Ectodermal cell (in vitro differentiated cells): ENCODE data around the gene TMEM182.

ENCODE experiments used
- H3K27ac ChIP-seq: 2 replicates; pipeline ENCODE4 v1.7.0; 2013; ENCODE audit warnings: mild to moderate bottlenecking, low read depth, low read length; ENCODE audit not compliant: insufficient read depth, poor library complexity, severe bottlenecking
- H3K27me3 ChIP-seq: 2 replicates; pipeline ENCODE4 v1.7.0; 2013; ENCODE audit warnings: mild to moderate bottlenecking, low read length; ENCODE audit not compliant: insufficient read depth, control insufficient read depth, poor library complexity, severe bottlenecking
- H3K36me3 ChIP-seq: one replicate; pipeline ENCODE4 v1.7.0; 2013; ENCODE audit warnings: low read length; ENCODE audit not compliant: control insufficient read depth, insufficient read depth
- H3K4me1 ChIP-seq: one replicate; pipeline ENCODE4 v1.7.0; 2013; ENCODE audit warnings: low read length; ENCODE audit not compliant: control insufficient read depth, insufficient read depth
- H3K4me3 ChIP-seq: 2 replicates; pipeline ENCODE4 v1.7.0; 2013; ENCODE audit warnings: low read depth, low read length, control low read depth; ENCODE audit not compliant: insufficient read depth
- H3K9me3 ChIP-seq: 2 replicates; pipeline ENCODE4 v1.7.0; 2013; ENCODE audit warnings: mild to moderate bottlenecking, low read length, moderate library complexity; ENCODE audit not compliant: control insufficient read depth
- WGBS, 2 experiments: methylation state at CpG; one replicate each; pipeline ENCODE4 v1.1.7; 2013; ENCODE audit warnings: missing lambda C conversion rate in 2 of 2; 5-methylcytosine and 5-hydroxymethylcytosine counted together

Gene TMEM182

DNA sequence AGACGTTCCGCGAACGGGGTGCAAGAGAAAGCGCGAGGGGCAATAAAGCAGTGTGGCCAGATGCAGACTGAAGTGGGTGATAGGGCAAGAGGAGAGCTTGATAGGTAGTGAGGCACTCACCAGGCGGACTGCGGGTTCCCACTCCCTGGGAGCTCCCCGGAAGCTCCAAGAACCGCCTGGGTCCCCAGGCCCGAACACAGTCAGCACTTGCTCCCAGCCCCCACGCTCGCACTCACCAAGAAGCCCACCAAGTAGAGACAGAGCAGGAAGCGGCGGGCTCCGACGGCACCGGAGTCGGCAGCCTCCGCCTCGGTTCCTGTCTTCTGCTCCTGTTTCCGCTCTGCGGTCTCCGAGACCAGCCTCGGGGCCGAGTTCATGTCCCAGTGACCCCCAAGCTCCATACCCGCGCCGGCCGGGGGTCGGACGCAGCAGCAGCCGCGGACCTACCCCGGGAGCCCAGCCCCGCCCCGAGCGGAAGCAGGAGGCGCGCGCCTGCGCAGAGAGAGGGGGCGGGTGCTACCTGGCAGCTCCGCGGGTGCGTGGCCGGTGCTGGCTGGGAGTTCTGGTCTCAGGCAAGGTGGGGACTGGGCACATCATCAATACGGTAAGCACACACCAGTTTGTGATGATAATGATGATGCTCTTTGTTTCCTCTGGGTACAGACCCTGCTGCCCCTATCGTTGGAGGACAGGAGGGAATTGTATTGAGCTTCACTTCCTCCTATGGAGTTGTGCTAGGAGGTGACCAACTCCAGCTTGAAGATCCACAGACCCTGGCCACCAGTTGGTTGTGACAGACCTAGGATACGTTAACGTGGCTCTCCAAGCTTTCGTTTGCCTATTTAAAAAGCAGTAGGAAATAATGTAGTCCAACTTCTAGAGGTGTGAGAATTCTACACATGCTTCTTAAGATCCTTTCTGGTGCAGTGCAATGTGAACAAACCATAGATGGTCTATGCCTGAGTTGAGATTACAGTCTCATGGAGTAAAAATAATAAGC is 25.1 kb upstream of the TMEM182 start:
- H3K4me1 ChIP-seq: peaks cover 6% of the 10 kb centered on the region
- no peak overlapping the region for H3K27ac ChIP-seq
- H3K36me3 ChIP-seq: peaks cover under 1% of the 10 kb centered on the region
- H3K27me3 ChIP-seq: no peaks in the 10 kb centered on the region
- no peaks in the 10 kb centered on the region for H3K9me3 ChIP-seq
- peak overlapping the region; percentile 75 for H3K4me3 ChIP-seq
- whole genome bisulfite sequencing, 2 experiments: 1% methylated on average over 52 of the region's 52 CpGs

DNA sequence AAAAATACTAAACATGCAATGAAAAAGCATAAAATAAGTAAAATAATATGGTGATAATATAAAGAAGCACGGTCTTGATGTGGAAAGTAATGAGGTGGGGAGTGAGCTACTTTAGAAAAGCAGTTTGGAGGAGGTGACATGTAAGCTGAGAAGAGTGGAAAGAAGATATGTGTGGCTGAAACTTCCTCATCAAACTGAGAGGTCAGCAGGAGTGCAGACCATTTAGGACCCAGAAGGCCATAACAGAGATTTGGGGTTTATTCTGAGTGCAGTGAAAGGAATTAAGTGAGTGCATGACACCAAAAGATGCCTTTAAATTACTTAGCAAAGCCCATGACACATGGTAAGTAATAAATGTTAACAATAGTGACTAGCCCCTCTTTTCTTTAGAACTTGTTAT is 24.4 kb upstream of the TMEM182 start:
- H3K4me1 ChIP-seq: peaks cover 6% of the 10 kb centered on the region
- H3K27ac ChIP-seq: no peak overlapping the region
- no peaks in the 10 kb centered on the region for H3K27me3 ChIP-seq
- no peaks in the 10 kb centered on the region for H3K36me3 ChIP-seq
- peak overlapping the region; percentile 75 for H3K4me3 ChIP-seq
- WGBS, 2 experiments: 93 to 96% methylated on average over 1 of the region's 1 CpG
- no peaks in the 10 kb centered on the region for H3K9me3 ChIP-seq

DNA sequence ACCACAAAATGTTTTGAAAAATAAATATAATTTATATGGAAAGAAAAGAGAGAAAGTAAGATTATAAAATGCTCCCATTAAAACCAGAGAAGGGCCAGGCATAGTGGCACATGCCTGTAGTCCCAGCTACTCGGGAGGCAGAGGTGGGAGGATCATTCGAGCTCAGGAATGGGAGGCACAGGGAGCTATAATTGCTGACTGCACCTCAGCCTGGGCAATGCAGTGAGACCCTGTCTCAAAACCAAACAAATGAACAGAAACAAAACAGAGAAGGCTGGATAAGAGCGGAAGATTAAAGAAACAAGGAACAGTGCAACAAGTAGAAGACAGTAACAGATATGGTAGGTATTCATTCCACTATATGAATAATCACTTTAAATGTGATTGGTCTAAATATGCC is 18.6 kb upstream of the TMEM182 start:
- Histone ChIP-seq H3K4me1 (no peaks in the 10 kb centered on the region), H3K4me3 (no peak overlapping the region), H3K36me3 (no peaks in the 10 kb centered on the region), H3K27me3 (no peaks in the 10 kb centered on the region), H3K9me3 (no peaks in the 10 kb centered on the region), H3K27ac (no peak overlapping the region)
- 96% methylated on average over 3 of the region's 3 CpGs for WGBS, 2 experiments

DNA sequence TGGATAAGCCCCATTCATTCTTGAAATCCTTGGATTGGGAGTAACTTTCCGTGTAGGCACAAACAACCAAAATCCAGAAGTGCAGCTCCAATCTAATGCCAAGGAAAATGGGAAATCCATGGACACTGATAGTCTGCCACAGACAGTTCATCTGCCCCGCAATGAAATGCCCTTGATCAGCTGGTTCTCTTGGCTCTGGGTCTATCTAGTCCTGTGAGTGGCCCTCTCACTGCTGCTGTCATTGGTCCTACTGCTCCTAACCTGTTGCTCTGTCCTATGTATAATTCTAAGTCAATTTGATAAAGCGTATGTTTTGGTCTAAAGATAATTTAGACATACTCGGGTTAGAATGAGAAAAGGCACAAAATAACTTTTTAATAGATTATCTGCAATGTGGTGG is 13.7 kb upstream of the TMEM182 start:
- whole genome bisulfite sequencing, 2 experiments: 96 to 97% methylated on average over 4 of the region's 4 CpGs
- H3K27me3 ChIP-seq: no peaks in the 10 kb centered on the region
- no peak overlapping the region for H3K27ac ChIP-seq

DNA sequence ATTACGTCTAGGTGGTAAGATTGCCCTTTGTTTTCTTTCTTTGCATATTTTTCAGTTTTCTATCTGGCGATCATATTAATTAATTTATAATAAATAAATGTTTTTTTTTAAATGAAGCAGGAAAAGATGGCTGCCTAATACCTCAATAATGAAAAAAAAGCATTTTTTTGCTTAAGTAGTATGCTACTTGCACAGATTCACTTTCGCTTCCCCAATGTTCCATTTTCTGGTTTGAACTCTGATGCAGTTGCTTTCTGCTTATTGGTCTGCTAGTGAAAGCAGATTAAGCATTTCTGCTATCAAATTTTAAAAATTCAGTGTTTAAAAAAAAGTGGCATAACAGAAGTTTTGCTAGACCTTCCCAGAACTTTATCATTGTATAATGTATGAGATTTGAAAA is 11.9 kb upstream of the TMEM182 start:
- H3K9me3 ChIP-seq: no peaks in the 10 kb centered on the region
- H3K4me3 ChIP-seq: no peak overlapping the region
- no peaks in the 10 kb centered on the region for H3K4me1 ChIP-seq
- H3K36me3 ChIP-seq: no peaks in the 10 kb centered on the region
- no peaks in the 10 kb centered on the region for H3K27me3 ChIP-seq
- 93 to 100% methylated on average over 1 to 2 of the region's 3 CpGs for WGBS, 2 experiments
- no peak overlapping the region for H3K27ac ChIP-seq

More for the DNA sequence above, 13.7 kb upstream of the TMEM182 start:
- H3K36me3 ChIP-seq: no peaks in the 10 kb centered on the region
- H3K4me1 ChIP-seq: no peaks in the 10 kb centered on the region
- H3K4me3 ChIP-seq: no peak overlapping the region
- no peaks in the 10 kb centered on the region for H3K9me3 ChIP-seq

DNA sequence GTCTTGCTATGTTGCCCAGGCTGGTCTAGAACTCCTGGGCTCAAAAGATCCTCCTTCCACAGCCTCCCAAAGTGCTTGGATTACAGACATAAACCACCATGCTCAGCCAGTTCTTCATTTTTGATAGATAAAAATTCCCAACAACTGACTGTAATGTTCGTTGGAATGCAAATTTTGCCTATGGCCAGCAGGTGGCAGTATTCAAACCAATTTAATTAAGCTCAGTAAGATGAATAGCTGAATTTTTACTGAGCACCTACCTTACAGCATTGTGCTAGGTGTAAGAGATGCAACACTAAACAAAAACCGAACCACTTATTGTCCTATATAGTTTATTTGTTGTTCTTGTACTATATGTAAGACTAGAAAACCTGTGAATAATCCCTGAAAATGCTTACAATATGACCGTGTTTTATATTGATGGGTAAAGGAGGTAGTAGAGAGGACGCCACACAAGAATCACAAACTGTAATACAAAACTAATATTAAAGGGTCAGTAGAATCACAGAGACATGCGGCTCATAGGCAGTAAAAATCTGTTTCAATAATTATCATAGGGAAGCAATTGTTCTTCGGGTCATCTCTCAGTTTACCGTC is 8.2 kb upstream of the TMEM182 start:
- 74 to 81% methylated on average over 4 to 5 of the region's 7 CpGs for WGBS, 2 experiments
- no peaks in the 10 kb centered on the region for H3K27me3 ChIP-seq
- H3K4me3 ChIP-seq: no peak overlapping the region
- no peaks in the 10 kb centered on the region for H3K9me3 ChIP-seq
- H3K27ac ChIP-seq: no peak overlapping the region
- no peaks in the 10 kb centered on the region for H3K36me3 ChIP-seq
- H3K4me1 ChIP-seq: no peaks in the 10 kb centered on the region

DNA sequence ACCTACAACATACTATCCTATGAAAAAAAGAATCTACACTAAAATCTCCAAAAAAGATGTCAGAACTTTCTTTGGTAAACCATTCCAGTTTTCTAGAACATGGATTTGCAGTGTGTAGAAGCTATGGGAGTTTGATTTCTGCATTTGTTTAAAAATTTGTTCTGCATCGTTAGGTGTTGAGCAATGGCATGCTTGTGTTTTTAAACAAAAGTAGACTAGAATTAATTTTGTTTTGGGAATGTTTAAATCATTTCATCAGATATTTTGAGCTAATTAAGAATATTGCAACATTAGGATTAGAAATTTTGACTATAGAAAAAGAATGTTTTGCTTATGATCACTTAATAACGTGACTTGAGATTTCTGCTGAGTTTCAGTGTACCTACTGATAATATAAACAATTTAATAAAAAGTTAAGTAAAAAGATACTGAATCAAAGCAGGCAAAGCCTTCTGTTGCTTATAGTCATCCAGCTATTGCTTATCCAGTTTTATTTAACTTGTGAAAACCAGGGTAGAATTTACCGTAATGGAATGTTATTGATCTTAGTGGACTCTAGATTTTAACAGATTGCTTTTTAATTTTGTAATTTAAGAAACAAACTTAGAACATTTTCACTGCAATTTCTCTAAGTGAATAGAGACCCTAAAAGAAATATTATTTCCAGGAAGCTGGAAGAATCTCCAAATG is 7.2 kb upstream of the TMEM182 start:
- H3K36me3 ChIP-seq: no peaks in the 10 kb centered on the region
- H3K27ac ChIP-seq: no peak overlapping the region
- H3K27me3 ChIP-seq: no peaks in the 10 kb centered on the region
- 100% methylated on average over 1 to 2 of the region's 3 CpGs for whole genome bisulfite sequencing, 2 experiments
- H3K9me3 ChIP-seq: no peaks in the 10 kb centered on the region
- H3K4me3 ChIP-seq: no peak overlapping the region
- no peaks in the 10 kb centered on the region for H3K4me1 ChIP-seq

DNA sequence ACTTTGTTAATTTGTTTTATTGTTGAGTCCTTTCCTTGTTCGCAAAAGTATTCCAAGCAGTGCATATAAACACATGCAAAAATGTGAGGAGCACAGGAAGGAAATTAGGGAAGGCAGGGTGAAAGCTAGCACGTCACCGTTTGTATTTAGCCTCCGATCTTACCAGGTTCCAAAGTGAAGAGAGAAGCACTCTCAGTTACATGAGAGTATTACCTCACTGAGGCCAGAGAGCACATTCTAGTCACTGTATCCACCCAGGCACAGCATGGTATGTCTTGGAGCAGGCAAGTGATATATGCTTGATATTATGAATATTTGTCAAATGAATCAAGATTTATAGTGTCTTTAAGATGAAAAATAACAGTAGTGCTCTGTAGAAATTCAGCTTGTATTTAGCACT is 6.5 kb upstream of the TMEM182 start:
- Histone ChIP-seq H3K4me1 (no peaks in the 10 kb centered on the region), H3K27ac (no peak overlapping the region), H3K9me3 (no peaks in the 10 kb centered on the region), H3K36me3 (no peaks in the 10 kb centered on the region), H3K27me3 (no peaks in the 10 kb centered on the region), H3K4me3 (no peak overlapping the region)
- 86 to 87% methylated on average over 4 of the region's 4 CpGs for WGBS, 2 experiments

DNA sequence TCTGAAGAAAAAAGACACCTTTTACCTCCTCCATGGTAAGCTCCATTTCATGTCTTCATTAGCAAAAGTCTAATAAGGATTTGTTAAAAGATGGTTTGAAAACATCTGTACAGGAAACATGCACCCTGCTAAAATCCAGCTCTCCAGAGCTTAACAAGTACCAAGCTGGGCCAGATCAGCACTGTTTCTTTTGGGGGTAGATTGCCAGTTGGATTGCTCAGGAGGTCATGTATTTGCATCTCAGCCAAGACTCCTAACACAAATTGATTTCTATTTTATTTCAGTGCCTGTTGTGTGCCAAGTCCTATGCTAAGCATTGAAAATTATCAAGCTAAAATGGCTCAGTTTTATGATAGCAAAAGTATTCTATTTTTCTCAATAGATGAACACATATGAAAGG is 3.4 kb upstream of the TMEM182 start:
- no peak overlapping the region for H3K27ac ChIP-seq
- no peaks in the 10 kb centered on the region for H3K9me3 ChIP-seq
- no peaks in the 10 kb centered on the region for H3K4me1 ChIP-seq
- H3K36me3 ChIP-seq: no peaks in the 10 kb centered on the region
- no peak overlapping the region for H3K4me3 ChIP-seq
- H3K27me3 ChIP-seq: no peaks in the 10 kb centered on the region

DNA sequence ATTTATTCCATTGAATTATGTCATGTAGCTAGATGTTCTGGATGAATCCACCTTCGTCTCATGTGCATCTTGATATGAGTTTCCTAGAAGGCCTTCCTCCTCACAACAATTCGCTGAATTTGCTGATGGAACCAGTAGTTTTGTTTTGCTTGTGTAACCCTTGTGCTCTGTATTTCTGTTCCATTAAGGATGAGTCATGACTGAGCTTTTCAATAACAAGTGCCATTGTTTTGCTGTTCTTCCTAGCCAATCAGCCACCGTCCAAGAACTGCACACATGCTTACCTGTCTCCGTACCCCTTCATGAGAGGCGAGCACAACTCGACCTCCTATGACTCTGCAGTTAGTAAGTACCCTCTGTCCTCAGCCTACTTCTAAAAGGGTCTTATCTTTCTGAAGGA is 2.3 kb downstream of the TMEM182 start:
- 92 to 96% methylated on average over 6 of the region's 6 CpGs for WGBS, 2 experiments
- Histone ChIP-seq H3K36me3 (no peaks in the 10 kb centered on the region), H3K27ac (no peak overlapping the region), H3K9me3 (no peaks in the 10 kb centered on the region), H3K27me3 (no peaks in the 10 kb centered on the region), H3K4me3 (no peak overlapping the region), H3K4me1 (no peaks in the 10 kb centered on the region)
